ENCODE data around the gene TEX10. TPM values are rescaled to one million over a fixed set of nuclear protein-coding genes. Genes with fewer than 3 reads are reported as not detected.

Gene TEX10
- total RNA-seq, 4 donors from 2014 or later: 8.4 to 24.6 (median 19.3) TPM

DNA sequence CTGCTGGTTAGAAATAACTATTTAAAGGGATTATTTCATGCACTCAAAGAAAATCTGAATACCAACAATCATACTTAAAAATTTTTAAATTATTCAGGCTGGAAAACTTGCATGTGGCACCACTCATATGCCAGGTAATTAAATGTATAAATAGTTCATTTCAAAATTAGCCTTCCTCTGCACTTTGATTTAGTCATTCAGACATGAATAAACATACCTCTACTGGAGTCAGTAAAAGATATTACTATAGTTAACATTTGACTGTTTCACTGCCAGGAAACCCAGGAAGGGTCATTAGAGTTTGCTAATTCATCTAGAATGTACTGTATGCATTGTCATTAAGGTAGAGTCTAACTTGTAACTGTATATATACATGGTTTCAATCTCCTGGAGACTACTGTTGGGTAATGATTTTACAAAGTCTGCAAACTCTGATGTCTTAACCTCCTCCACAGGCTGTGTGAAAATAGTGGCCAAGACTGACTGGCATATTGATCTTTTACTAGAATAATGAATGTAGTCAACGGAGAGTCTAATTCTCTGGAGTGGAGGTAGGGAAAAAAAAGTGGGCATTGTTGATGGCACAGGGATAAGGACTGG, 43.7 kb downstream of the TEX10 start:
- no peak overlapping the region for H3K27ac ChIP-seq
- no peak overlapping the region for H3K4me3 ChIP-seq
- WGBS, 2 donors: 79 to 88% methylated on average over 1 of the region's 1 CpG
- H3K9me3 ChIP-seq: no peaks in the 10 kb centered on the region
- no peaks in the 10 kb centered on the region for H3K27me3 ChIP-seq
- intact Hi-C loops (cut with DNase I): no loop called here
- no peaks in the 10 kb centered on the region for H3K4me1 ChIP-seq
- H3K36me3 ChIP-seq: peaks cover 0 to 99% (median 0%) of the 10 kb centered on the region in 3 donors
- TF ChIP-seq, protein P1, sequence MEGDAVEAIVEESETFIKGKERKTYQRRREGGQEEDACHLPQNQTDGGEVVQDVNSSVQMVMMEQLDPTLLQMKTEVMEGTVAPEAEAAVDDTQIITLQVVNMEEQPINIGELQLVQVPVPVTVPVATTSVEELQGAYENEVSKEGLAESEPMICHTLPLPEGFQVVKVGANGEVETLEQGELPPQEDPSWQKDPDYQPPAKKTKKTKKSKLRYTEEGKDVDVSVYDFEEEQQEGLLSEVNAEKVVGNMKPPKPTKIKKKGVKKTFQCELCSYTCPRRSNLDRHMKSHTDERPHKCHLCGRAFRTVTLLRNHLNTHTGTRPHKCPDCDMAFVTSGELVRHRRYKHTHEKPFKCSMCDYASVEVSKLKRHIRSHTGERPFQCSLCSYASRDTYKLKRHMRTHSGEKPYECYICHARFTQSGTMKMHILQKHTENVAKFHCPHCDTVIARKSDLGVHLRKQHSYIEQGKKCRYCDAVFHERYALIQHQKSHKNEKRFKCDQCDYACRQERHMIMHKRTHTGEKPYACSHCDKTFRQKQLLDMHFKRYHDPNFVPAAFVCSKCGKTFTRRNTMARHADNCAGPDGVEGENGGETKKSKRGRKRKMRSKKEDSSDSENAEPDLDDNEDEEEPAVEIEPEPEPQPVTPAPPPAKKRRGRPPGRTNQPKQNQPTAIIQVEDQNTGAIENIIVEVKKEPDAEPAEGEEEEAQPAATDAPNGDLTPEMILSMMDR (IDR thresholded peaks at IDR 0.05): no peak
- TF ChIP-seq POLR2A (IDR thresholded peaks at IDR 0.05): no peak
- DNase-seq: no peak

- Histone ChIP-seq H3K4me1 (no peaks in the 10 kb centered on the region), H3K36me3 (peaks cover 0 to 99% (median 0%) of the 10 kb centered on the region in 3 donors), H3K4me3 (no peak overlapping the region), H3K27ac (no peak overlapping the region), H3K27me3 (no peaks in the 10 kb centered on the region), H3K9me3 (no peaks in the 10 kb centered on the region)
- intact Hi-C loops (cut with DNase I): no loop called here
- TF ChIP-seq, protein P1 (IDR thresholded peaks at IDR 0.05): no peak
- no peak for TF ChIP-seq POLR2A (IDR thresholded peaks at IDR 0.05)
- 75 to 76% methylated on average over 2 of the region's 2 CpGs for WGBS, 2 donors
- DNase-seq: no peak
These were observed 45.7 kb downstream of the TEX10 start for GRCh38 chr9:100307080-100307479.

- TF ChIP-seq, protein P1 (IDR thresholded peaks at IDR 0.05): no peak
- TF ChIP-seq POLR2A (IDR thresholded peaks at IDR 0.05): no peak
- intact Hi-C loops (cut with DNase I): no loop called here
- H3K36me3 ChIP-seq: peaks cover 0 to 99% (median 5%) of the 10 kb centered on the region in 3 donors
- H3K9me3 ChIP-seq: no peaks in the 10 kb centered on the region
- H3K27ac ChIP-seq: no peak overlapping the region
- WGBS, 2 donors: 92 to 95% methylated on average over 1 of the region's 1 CpG
- no peaks in the 10 kb centered on the region for H3K27me3 ChIP-seq
- no peak for DNase-seq
- H3K4me1 ChIP-seq: no peaks in the 10 kb centered on the region
- H3K4me3 ChIP-seq: no peak overlapping the region
These were observed 46.5 kb downstream of the TEX10 start for GRCh38 chr9:100306283-100306682.

GRCh38 chr9:100303747-100304146, 49.0 kb downstream of the TEX10 start:
- 80 to 90% methylated on average over 2 to 3 of the region's 3 CpGs for WGBS, 2 donors
- TF ChIP-seq, protein P1 (IDR thresholded peaks at IDR 0.05): no peak
- TF ChIP-seq POLR2A (IDR thresholded peaks at IDR 0.05): no peak
- Histone ChIP-seq H3K9me3 (no peaks in the 10 kb centered on the region), H3K4me3 (no peak overlapping the region), H3K36me3 (peaks cover 0 to 99% (median 5%) of the 10 kb centered on the region in 3 donors), H3K27me3 (no peaks in the 10 kb centered on the region), H3K4me1 (no peaks in the 10 kb centered on the region), H3K27ac (no peak overlapping the region)
- intact Hi-C loops (cut with DNase I): no loop called here
- no peak for DNase-seq

DNA sequence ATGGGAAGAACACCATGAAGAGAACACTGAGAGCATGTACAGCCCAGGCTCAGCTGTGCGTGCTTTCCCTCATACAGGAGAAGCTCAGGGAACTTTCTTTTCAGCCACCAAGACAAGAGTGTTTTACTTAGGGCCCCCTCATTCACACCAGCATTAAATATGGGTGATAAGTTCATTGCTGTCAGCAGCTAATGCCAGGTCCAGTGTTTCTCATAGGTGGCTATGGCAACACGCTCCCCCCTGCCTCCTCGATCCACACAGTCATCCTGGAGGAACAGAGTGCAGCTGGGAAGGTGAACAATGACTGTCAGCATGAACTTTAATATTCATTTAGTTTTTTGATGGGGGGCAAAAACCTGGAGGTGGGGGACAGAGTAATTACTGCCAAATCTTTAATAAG, 54.4 kb downstream of the TEX10 start:
- no peak for DNase-seq
- no peaks in the 10 kb centered on the region for H3K4me1 ChIP-seq
- no peaks in the 10 kb centered on the region for H3K27me3 ChIP-seq
- H3K36me3 ChIP-seq: peaks cover 5 to 98% (median 5%) of the 10 kb centered on the region in 3 donors
- 90 to 96% methylated on average over 3 of the region's 3 CpGs for WGBS, 2 donors
- intact Hi-C loops (cut with DNase I): no loop called here
- no peaks in the 10 kb centered on the region for H3K9me3 ChIP-seq
- H3K27ac ChIP-seq: no peak overlapping the region
- TF ChIP-seq, protein P1 (IDR thresholded peaks at IDR 0.05): no peak
- TF ChIP-seq POLR2A (IDR thresholded peaks at IDR 0.05): no peak
- H3K4me3 ChIP-seq: no peak overlapping the region

Data from esophagus squamous epithelium (tissue), 5 donors.